H1 (cell line): ENCODE data around the gene IFT25. TPM values are rescaled to one million over a fixed set of nuclear protein-coding genes. Genes with fewer than 3 reads are reported as not detected.

Experiments
- CBX8 ChIP-seq: fragments of 300-800, 300-1000 bp; sonication (generic); IDR thresholded peaks from 2 replicates; pipeline ENCODE4 v1.7.1; 2016; ENCODE audit warnings: low read depth, low read length, borderline replicate concordance
- GABPA ChIP-seq: IDR thresholded peaks from 2 replicates; pipeline ENCODE4 v1.6.1; 2011; ENCODE audit warnings: mild to moderate bottlenecking, low read length, moderate library complexity, borderline replicate concordance; ENCODE audit not compliant: insufficient read depth
- polyA plus RNA-seq, 7 experiments: library from polyadenylated mRNA; depleted of rRNA in 3 of 7; stranded (reverse) in 5 of 7; unstranded in 2 of 7; fragments of >200 nt in 5 of 7; fragments of 200-250 nt in 2 of 7; gene quantifications; 1 replicate in 5 of 7; 2 replicates in 1 of 7; 4 replicates in 1 of 7; pipeline versions ENCODE4 v1.2.1 to v1.2.3, GENCODE V29; 2011 to 2013; ENCODE audit warnings: missing spikeins in 2 of 7, mixed read lengths in 2 of 7
- total RNA-seq: library from RNA; stranded (reverse); fragmentation: NEBNext Ultra II Directional; extraction: Animal tissue kit (Norgen Biotek cat#: 25700); gene quantifications from 2 replicates; pipeline ENCODE4 v1.2.1, GENCODE V29; 2021

The IFT25 gene
- total and polyA plus RNA-seq, 2 of the 8 experiments (the other 6 are each of a cell fraction or from before 2014, with no cell fraction given) = 15.0 to 36.3 TPM

DNA sequence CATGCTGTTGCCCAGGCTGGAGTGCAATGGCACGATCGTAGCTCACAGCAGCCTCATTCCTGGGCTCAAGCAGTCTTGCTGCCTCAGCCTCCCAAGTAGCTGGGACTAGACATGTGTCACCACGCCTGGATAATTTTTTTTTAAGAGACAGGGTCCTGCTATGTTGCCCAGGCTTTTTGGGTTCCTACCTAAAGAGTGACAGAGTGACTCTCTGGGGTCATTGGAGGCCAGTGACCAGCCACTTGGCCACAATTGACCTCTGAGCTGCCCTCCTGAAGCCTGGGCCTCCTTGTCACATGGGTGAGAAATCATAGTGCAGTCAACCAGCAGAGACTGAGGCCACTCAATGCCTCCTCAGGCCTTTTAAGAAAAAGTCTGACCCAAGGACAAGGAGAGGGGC lies 45.8 kb downstream of the IFT25 start (continued):
- TF ChIP-seq GABPA (no peak), CBX8 (no peak)
- TF ChIP-seq, all 59 proteins: peak for 0
